ENCODE data around the gene P2RY6.

P2RY6 gene

GRCh38 chr11:73325036-73325981 is 53.2 kb downstream of the P2RY6 start:
- in situ Hi-C loops (cut with HindIII; ENCODE audit: low sequenced_read_pairs), result no loop called here
- no peak for DNase-seq (ENCODE audit: low read depth)
- TF ChIP-seq CTCF (IDR thresholded peaks at IDR 0.05; ENCODE audit: low read depth, low read length, missing control alignments), result no peak
- H3K4me3 ChIP-seq (ENCODE audit: low read depth, low read length), result no peak overlapping the region

GRCh38 chr11:73326929-73327811 is 55.0 kb downstream of the P2RY6 start:
- no peak for DNase-seq (ENCODE audit: low read depth)
- TF ChIP-seq CTCF (IDR thresholded peaks at IDR 0.05; ENCODE audit: low read depth, low read length, missing control alignments), result no peak
- in situ Hi-C loops (cut with HindIII; ENCODE audit: low sequenced_read_pairs), result no loop called here
- no peak overlapping the region for H3K4me3 ChIP-seq (ENCODE audit: low read depth, low read length)

GRCh38 chr11:73327812-73328364 is 55.8 kb downstream of the P2RY6 start:
- in situ Hi-C loops (cut with HindIII; ENCODE audit: low sequenced_read_pairs), result no loop called here
- DNase-seq (ENCODE audit: low read depth), result no peak
- TF ChIP-seq CTCF (IDR thresholded peaks at IDR 0.05; ENCODE audit: low read depth, low read length, missing control alignments), result no peak
- no peak overlapping the region for H3K4me3 ChIP-seq (ENCODE audit: low read depth, low read length)

- peak; percentile 70 for TF ChIP-seq CTCF (IDR thresholded peaks at IDR 0.05; ENCODE audit: low read depth, low read length, missing control alignments)
- in situ Hi-C loops (cut with HindIII; ENCODE audit: low sequenced_read_pairs), result no loop called here
- no peak for DNase-seq (ENCODE audit: low read depth)
- no peak overlapping the region for H3K4me3 ChIP-seq (ENCODE audit: low read depth, low read length)
These were observed 58.5 kb downstream of the P2RY6 start for GRCh38 chr11:73330569-73331093.

GRCh38 chr11:73331138-73331916 is 59.2 kb downstream of the P2RY6 start:
- no peak overlapping the region for H3K4me3 ChIP-seq (ENCODE audit: low read depth, low read length)
- in situ Hi-C loops (cut with HindIII; ENCODE audit: low sequenced_read_pairs), result no loop called here
- TF ChIP-seq CTCF (IDR thresholded peaks at IDR 0.05; ENCODE audit: low read depth, low read length, missing control alignments), result no peak
- no peak for DNase-seq (ENCODE audit: low read depth)
